ENCODE results near the gene NUDC. TPM values are rescaled to one million over a fixed set of nuclear protein-coding genes. Genes with fewer than 3 reads are reported as not detected.

NUDC gene
- total and polyA plus RNA-seq, 2 of the 13 experiments (the other 11 are each of a cell fraction or from before 2014, with no cell fraction given) = 34.7 to 104 TPM

GRCh38 chr1:26889551-26890466, 31.7 kb upstream of the NUDC start, which contains the start of gene GPN2 (continued):
- TF ChIP-seq ZNF292 (CRISPR knock-in tag; IDR thresholded peaks at IDR 0.05; ENCODE audit: borderline replicate concordance, low read depth) (no peak), PAF1 (CRISPR knock-in tag; IDR thresholded peaks at IDR 0.05) (peak; percentile 94), MAFG (CRISPR knock-in tag; IDR thresholded peaks at IDR 0.05) (no peak), ZNF276 (CRISPR knock-in tag; IDR thresholded peaks at IDR 0.05; ENCODE audit: low read depth) (no peak), ELF1 (CRISPR knock-in tag; IDR thresholded peaks at IDR 0.05) (peak; percentile 88), ZFP37 (CRISPR knock-in tag; IDR thresholded peaks at IDR 0.05; ENCODE audit: borderline replicate concordance) (no peak; the same call in 1 of the 2 replicates), YEATS4 (CRISPR knock-in tag; IDR thresholded peaks at IDR 0.05; ENCODE audit: borderline replicate concordance) (peak; percentile 75), POLR2AphosphoS2 (IDR thresholded peaks at IDR 0.05; ENCODE audit: low read depth, low read length) (peak; percentile 84), ZNF567 (CRISPR knock-in tag; IDR thresholded peaks at IDR 0.05; ENCODE audit: borderline replicate concordance) (peak; percentile 54; the same call in 1 of the 2 replicates), ZNF503 (CRISPR knock-in tag; IDR thresholded peaks at IDR 0.05) (no peak; the same call in 1 of the 2 replicates), ZBTB1 (CRISPR knock-in tag; IDR thresholded peaks at IDR 0.05; ENCODE audit: borderline replicate concordance) (no peak), ZNF780A (CRISPR knock-in tag; IDR thresholded peaks at IDR 0.05) (peak; percentile 36; the same call in 1 of the 2 replicates), ARNT (IDR thresholded peaks at IDR 0.05) (no peak), SRY (CRISPR knock-in tag; IDR thresholded peaks at IDR 0.05) (peak; percentile 94), ZNF484 (CRISPR knock-in tag; IDR thresholded peaks at IDR 0.05; ENCODE audit: borderline replicate concordance, low read depth) (0 out of 2 replicates have a peak, but pooled peaks have one; percentile 78), ZNF326 (CRISPR knock-in tag; IDR thresholded peaks at IDR 0.05; ENCODE audit: borderline replicate concordance) (peak; percentile 73; the same call in 1 of the 2 replicates), AKAP8 (CRISPR knock-in tag; IDR thresholded peaks at IDR 0.05) (peak; percentile 99), NFIC (IDR thresholded peaks at IDR 0.05; ENCODE audit: low read length) (no peak), RORA (CRISPR knock-in tag; IDR thresholded peaks at IDR 0.05) (no peak), ZNF496 (CRISPR knock-in tag; IDR thresholded peaks at IDR 0.05; ENCODE audit: insufficient replicate concordance) (no peak), ZNF512 (CRISPR knock-in tag; IDR thresholded peaks at IDR 0.05) (no peak), PHF8 (CRISPR knock-in tag; IDR thresholded peaks at IDR 0.05) (peak; percentile 97), KDM1A (CRISPR knock-in tag; IDR thresholded peaks at IDR 0.05) (peak; percentile 77; the same call in 1 of the 2 replicates), ZSCAN30 (CRISPR knock-in tag; IDR thresholded peaks at IDR 0.05) (no peak), BRD4 (CRISPR knock-in tag; IDR thresholded peaks at IDR 0.05) (no peak; the same call in none of the 2 replicates), MEIS1 (CRISPR knock-in tag; IDR thresholded peaks at IDR 0.05; ENCODE audit: borderline replicate concordance) (peak; percentile 94)

Data from HepG2 (cell line).